GM12864 (cell line): ENCODE data around the gene TIMM22.

Source experiments
- DNase-seq: peaks from one replicate; pipeline ENCODE4 v3.0.0-alpha.2; 2011; ENCODE audit warnings: low read depth
- H3K4me3 ChIP-seq: 2 replicates; pipeline ENCODE4 v1.5.1; 2011; ENCODE audit warnings: mild to moderate bottlenecking, low read depth, low read length, control low read depth
- TF ChIP-seq, protein P1 (sequence below): IDR thresholded peaks from 2 replicates; pipeline ENCODE4 v1.5.1; 2011; ENCODE audit warnings: low read depth, mild to moderate bottlenecking, moderate library complexity, low read length, control low read depth, inconsistent platforms; ENCODE audit errors: missing control alignments

TIMM22 gene

DNA sequence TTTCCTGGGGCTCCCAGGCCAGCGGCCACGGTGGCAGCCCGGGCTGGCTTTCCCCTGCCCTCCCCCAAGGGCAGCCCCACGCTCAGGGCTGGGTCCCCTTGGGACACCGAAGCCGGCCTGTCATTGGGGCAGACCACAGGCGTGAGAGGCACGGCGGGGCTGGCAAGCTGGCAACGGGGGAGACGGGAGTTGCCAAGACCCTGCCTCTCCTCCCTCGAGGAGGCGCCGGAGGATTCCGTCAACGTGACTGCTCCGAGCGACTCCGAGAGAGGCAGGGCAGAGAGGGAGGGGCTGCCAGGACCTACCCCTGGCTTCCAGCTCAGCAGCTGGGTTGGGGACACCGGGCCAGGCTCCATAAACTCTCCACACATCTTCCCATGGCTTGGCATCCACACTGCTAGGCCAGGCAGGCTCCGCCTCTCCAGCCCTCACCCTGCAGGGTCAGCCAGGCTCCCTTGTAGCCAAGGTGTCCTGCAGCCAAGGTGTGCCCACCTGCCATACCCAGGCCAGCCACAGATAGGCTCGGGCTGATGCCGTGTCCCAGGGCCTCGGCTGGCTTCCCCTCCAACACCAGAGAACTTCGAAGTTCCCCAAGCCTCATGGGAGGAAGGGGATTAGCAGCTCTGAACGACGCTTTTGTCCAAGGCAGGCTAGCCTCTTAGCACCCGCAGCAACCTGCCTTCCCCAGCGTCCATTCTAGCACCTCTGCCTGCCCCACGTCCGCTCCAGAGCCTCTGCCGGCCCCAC, 25.5 kb downstream of the TIMM22 start:
- TF ChIP-seq, protein P1, sequence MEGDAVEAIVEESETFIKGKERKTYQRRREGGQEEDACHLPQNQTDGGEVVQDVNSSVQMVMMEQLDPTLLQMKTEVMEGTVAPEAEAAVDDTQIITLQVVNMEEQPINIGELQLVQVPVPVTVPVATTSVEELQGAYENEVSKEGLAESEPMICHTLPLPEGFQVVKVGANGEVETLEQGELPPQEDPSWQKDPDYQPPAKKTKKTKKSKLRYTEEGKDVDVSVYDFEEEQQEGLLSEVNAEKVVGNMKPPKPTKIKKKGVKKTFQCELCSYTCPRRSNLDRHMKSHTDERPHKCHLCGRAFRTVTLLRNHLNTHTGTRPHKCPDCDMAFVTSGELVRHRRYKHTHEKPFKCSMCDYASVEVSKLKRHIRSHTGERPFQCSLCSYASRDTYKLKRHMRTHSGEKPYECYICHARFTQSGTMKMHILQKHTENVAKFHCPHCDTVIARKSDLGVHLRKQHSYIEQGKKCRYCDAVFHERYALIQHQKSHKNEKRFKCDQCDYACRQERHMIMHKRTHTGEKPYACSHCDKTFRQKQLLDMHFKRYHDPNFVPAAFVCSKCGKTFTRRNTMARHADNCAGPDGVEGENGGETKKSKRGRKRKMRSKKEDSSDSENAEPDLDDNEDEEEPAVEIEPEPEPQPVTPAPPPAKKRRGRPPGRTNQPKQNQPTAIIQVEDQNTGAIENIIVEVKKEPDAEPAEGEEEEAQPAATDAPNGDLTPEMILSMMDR = no peak
- H3K4me3 ChIP-seq = no peak overlapping the region
- no peak for DNase-seq

DNA sequence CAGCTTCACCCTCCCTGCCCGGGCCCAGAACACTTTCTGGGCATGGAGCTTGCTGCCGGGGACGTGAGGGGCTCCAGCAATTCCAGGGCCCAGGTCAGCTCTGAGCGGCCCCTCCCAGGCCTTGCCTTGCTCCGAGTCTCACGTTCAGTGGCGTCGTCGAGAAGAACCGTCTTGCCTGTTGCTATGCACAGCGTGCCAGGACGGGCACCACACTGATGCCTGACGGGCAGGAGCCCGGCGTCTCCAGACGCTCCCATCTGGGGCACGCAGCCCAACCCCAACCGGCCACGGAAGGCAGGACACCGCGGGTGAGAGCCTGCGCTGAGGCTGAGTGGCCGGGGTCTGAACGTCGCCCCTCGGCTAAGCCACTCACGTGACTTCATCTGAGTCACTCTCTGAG, 27.1 kb downstream of the TIMM22 start:
- TF ChIP-seq, protein P1 = no peak
- DNase-seq = no peak

DNA sequence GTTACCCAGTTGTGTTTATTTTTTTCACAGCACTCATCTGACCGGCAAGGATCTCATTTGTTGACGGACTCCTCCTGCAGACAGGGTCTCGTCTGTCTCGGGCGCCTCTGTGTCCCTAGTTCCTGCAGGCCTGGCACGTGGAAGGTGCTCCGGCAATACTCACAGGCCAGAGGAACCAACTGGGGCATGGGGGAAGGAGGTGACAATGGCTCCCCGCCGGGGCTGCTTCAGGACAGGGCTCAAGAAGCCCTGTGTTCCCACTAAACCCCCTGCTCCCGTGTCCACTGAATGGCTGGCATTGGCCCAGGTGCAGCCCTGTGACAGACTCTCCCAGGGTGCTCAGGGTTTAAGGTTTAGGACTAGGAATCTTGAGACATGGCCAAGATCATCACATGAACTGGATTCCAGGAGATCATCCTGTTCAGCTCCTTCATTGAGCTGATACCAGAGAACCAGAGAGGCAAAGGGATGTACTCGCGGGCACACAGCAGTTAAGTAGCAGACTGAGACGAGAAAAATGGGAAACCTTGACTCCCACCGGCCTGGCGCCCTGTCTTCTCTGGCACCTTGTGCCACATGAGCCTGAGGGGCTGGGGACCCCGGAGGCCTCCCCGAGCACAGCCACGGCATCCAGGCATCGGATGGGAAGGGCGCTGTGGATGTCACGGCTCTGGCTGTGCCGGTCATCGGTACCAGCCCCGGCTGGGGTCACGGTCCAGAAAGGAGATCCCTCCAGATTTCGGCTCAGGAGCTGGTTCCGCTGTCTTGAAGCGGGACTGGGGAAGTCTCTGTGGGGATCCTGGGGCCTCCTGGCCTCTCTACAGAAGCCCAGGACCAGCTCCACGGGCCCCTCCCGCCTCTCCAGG, 29.0 kb downstream of the TIMM22 start:
- H3K4me3 ChIP-seq = no peak overlapping the region
- DNase-seq = no peak
- TF ChIP-seq, protein P1 = no peak

More for the DNA sequence above, 27.1 kb downstream of the TIMM22 start:
- H3K4me3 ChIP-seq = no peak overlapping the region

DNA sequence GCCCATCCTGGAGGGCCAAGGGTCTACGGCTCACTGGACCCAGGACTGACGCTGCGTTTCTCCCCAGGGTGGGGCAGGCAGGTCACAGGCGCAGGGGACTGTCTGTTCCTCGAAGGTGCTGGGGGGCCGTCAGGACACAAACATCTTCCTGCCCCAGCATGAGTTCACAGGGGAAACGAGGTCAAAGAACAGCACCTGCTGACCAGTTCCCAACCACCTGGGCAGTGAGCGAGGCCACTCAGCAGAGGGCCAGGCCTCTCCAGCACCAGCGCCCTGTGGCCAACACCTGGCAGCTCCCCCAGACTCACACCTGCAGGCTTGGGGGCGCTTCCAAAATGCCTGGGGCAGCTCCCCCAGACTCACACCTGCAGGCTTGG, 29.7 kb downstream of the TIMM22 start:
- TF ChIP-seq, protein P1 = no peak
- DNase-seq = no peak

DNA sequence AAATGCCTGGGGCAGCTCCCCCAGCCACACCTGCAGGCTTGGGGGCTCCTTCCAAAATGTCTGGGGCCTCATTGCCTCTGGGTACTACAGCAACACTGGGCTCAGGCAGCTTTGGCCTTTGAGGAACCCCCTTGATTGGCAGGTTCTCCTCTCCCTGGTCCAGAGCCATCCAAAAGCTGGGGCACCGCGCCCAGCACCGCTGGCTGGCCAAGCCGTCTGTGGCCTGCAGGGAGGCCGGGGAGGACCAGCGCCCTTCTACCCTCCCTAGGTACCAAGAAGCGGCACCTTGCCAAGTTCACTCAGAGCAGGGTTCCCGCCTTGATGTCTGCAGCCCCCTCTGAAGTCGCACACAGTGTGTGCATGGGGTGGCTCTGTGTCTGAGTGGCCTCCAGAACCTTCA, 30.1 kb downstream of the TIMM22 start:
- no peak for DNase-seq
- TF ChIP-seq, protein P1 = no peak
- H3K4me3 ChIP-seq = no peak overlapping the region

More for the DNA sequence above, 29.7 kb downstream of the TIMM22 start:
- H3K4me3 ChIP-seq = no peak overlapping the region

DNA sequence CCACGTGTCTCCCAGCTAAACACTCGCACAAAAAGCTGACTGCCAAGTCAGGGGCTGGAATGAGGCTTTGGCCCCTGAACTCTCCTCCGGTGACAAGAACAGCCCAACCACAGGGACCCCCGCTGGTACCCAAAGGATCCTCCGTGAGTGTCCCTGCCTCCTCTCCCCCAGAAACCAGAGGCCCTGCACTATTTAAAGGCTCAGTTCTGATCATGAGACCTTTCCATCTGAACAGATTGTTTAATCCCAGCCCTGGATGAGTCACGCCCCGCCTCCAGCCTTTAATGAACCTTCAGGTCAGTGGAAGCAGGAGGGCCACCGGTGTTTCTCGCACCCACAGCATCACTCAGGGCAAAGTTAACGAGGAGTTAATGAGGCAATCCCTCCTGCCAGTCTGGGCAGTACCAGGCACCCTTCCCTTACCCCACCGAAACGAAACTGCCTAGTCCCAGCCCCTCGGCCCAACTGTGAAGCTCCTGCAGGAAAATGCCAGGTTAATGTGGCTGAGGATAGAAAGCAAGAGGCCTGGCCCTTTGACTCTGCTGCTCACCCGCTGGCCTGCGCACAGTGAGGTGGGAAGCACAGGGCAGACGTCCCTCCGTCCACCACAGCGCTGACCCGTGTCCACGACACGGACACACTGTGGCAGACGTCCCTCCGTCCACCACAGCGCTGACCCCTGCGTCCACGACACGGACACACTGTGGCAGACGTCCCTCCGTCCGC, 32.4 kb downstream of the TIMM22 start:
- no peak for DNase-seq
- TF ChIP-seq, protein P1 = no peak
- no peak overlapping the region for H3K4me3 ChIP-seq
